ENCODE results near the gene ATP6V1A.

DNA sequence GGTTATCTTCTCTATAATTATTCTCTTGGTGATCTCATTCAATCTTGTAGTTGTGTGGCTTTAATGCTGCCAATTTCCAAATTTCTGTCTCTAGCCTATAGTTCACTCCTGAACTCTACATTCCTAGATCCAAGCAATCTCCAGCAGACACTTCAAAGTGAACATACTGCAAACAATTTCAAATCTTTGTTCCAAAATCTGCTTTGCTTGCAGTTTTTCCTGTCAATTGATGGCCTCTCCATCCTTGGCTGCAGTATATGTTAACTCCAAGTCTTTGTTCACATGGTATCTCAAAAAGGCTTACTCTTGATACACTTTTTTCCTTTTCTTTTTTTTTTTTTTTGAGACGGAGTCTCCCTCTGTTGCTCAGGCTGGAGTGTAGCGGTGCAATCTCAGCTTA is 18.2 kb upstream of the ATP6V1A start:
- TF ChIP-seq CTCF (IDR thresholded peaks at IDR 0.05), result no peak
- TF ChIP-seq POLR2A (IDR thresholded peaks at IDR 0.05), result no peak

All from Peyer's patch (tissue), 4 donors.